SK-N-SH (cell line): Measurements from ENCODE around the gene APOBEC3H. TPM values are rescaled to one million over a fixed set of nuclear protein-coding genes. Genes with fewer than 3 reads are reported as not detected.

Experiments used
- CTCF ChIA-PET: fragments of 300-600, 350-600 bp; formaldehyde crosslinking; extraction: SDS; loops from one replicate; lab custom pipeline; 2021; lab: Yijun Ruan, JAX
- POLR2A ChIA-PET: fragments of 350-600 bp; sonication (Branson Sonifier 250); formaldehyde crosslinking; extraction: SDS; loops from one replicate; lab custom pipeline; 2020; ENCODE audit warnings: antibody characterized with exemption, inconsistent platforms; lab: Yijun Ruan, JAX
- DNase-seq: peaks from one replicate; pipeline ENCODE4 v3.0.0; 2012
- H2AFZ ChIP-seq: fragments of 200-600 bp; sonication (generic); 2 replicates; pipeline ENCODE4 v1.8.1; 2016; ENCODE audit warnings: antibody characterized with exemption, mild to moderate bottlenecking, low read depth
- H3F3A ChIP-seq: fragments of 200-600 bp; sonication (generic); replicated peaks from 2 replicates; pipeline ENCODE3; 2016; ENCODE audit warnings: antibody characterized with exemption, mild to moderate bottlenecking; ENCODE audit not compliant: insufficient read depth
- H3K27ac ChIP-seq, 2 experiments: fragments of 200-500 bp in 1 of 2; fragments of 200-600 bp in 1 of 2; sonication (Bioruptor generic) in 1 of 2; sonication (generic), shearing (Covaris generic) in 1 of 2; 2 replicates each; pipeline versions ENCODE4 v1.5.1 to v1.6.1; 2014 to 2016; ENCODE audit warnings: low read depth in 2 of 2, inconsistent platforms in 1 of 2, low read length in 1 of 2, mild to moderate bottlenecking in 1 of 2, mixed read lengths in 1 of 2
- H3K27me3 ChIP-seq: fragments of 200-600 bp; sonication (generic), shearing (Covaris generic); 2 replicates; pipeline ENCODE4 v1.6.1; 2016; ENCODE audit warnings: mixed run types; ENCODE audit not compliant: insufficient read depth
- H3K36me3 ChIP-seq, 2 experiments: fragments of 200-500 bp in 1 of 2; fragments of 200-600 bp in 1 of 2; sonication (Bioruptor generic) in 1 of 2; sonication (generic) in 1 of 2; replicated peaks in 1 of 2; 2 replicates each; pipeline versions ENCODE3 to v1.5.1; 2014 to 2016; ENCODE audit warnings: low read length in 1 of 2, mild to moderate bottlenecking in 1 of 2; ENCODE audit not compliant: insufficient read depth in 2 of 2, control insufficient read depth in 1 of 2
- H3K4me1 ChIP-seq, 2 experiments: fragments of 200-500 bp in 1 of 2; fragments of 200-600 bp in 1 of 2; sonication (Bioruptor generic) in 1 of 2; sonication (generic), shearing (Covaris generic) in 1 of 2; 2 replicates each; pipeline versions ENCODE4 v1.5.1 to v1.6.1; 2014 to 2016; ENCODE audit warnings: low read depth in 1 of 2, low read length in 1 of 2, mixed run types in 1 of 2; ENCODE audit not compliant: insufficient read depth in 2 of 2, control insufficient read depth in 1 of 2
- H3K4me2 ChIP-seq: fragments of 200-600 bp; sonication (generic), shearing (Covaris generic); 2 replicates; pipeline ENCODE4 v1.6.1; 2017; ENCODE audit warnings: mixed run types
- H3K4me3 ChIP-seq, 2 experiments: fragments of 200-500 bp in 1 of 2; fragments of 200-600 bp in 1 of 2; sonication (Bioruptor generic) in 1 of 2; sonication (generic), shearing (Covaris generic) in 1 of 2; 2 replicates each; pipeline versions ENCODE4 v1.5.1 to v1.8.1; 2014 to 2016; ENCODE audit warnings: low read depth in 2 of 2, inconsistent platforms in 1 of 2, low read length in 1 of 2, mild to moderate bottlenecking in 1 of 2, mixed read lengths in 1 of 2, moderate library complexity in 1 of 2
- H3K79me2 ChIP-seq: fragments of 200-600 bp; sonication (generic); 2 replicates; pipeline ENCODE4 v1.8.1; 2017; ENCODE audit warnings: mild to moderate bottlenecking; ENCODE audit not compliant: insufficient read depth
- H3K9ac ChIP-seq: fragments of 200-600 bp; sonication (generic); 2 replicates; pipeline ENCODE4 v1.6.1; 2017; ENCODE audit warnings: mixed run types
- H3K9me2 ChIP-seq: fragments of 200-600 bp; sonication (generic); 2 replicates; pipeline ENCODE4 v1.6.1; 2017; ENCODE audit warnings: mixed run types
- H3K9me3 ChIP-seq: fragments of 200-600 bp; sonication (generic); 2 replicates; pipeline ENCODE4 v1.6.1; 2017; ENCODE audit warnings: mixed run types, mild to moderate bottlenecking, moderate library complexity
- H4K20me1 ChIP-seq: fragments of 200-600 bp; sonication (generic); 2 replicates; pipeline ENCODE4 v1.6.1; 2017; ENCODE audit warnings: mild to moderate bottlenecking, mixed run types; ENCODE audit not compliant: insufficient read depth
- CHD2 ChIP-seq: fragments of 150-350 bp; IDR thresholded peaks from 2 replicates; pipeline ENCODE4 v1.6.1; 2018; ENCODE audit warnings: low read length; ENCODE audit not compliant: partially characterized antibody
- EZH2phosphoT487 ChIP-seq: fragments of 200-600 bp; sonication (generic); IDR thresholded peaks from 2 replicates; pipeline ENCODE4 v1.6.1; 2017; ENCODE audit warnings: low read depth, mixed run types, mild to moderate bottlenecking, antibody characterized with exemption, moderate library complexity, borderline replicate concordance
- JUND ChIP-seq: IDR thresholded peaks from 2 replicates; pipeline ENCODE4 v1.4.0; 2012
- NFIC ChIP-seq: IDR thresholded peaks from 2 replicates; pipeline ENCODE4 v1.4.0; 2012; ENCODE audit warnings: borderline replicate concordance
- RAD21 ChIP-seq: IDR thresholded peaks from 2 replicates; pipeline ENCODE4 v1.6.1; 2012; ENCODE audit warnings: mild to moderate bottlenecking, low read length
- RXRA ChIP-seq: IDR thresholded peaks from 2 replicates; pipeline ENCODE4 v1.4.0; 2012; ENCODE audit warnings: low read depth, mild to moderate bottlenecking, borderline replicate concordance
- SMC3 ChIP-seq: IDR thresholded peaks from 2 replicates; pipeline ENCODE4 v1.6.1; 2012; ENCODE audit warnings: low read depth, low read length, improper control_type of control experiment
- TEAD4 ChIP-seq: IDR thresholded peaks from 2 replicates; pipeline ENCODE4 v1.4.0; 2012; ENCODE audit warnings: mild to moderate bottlenecking, borderline replicate concordance; ENCODE audit not compliant: insufficient read depth
- WGBS: methylation state at CpG from one replicate; pipeline ENCODE4 v1.1.6; 2017; ENCODE audit warnings: low lambda C conversion rate; 5-methylcytosine and 5-hydroxymethylcytosine counted together
- polyA plus RNA-seq, 3 experiments: library from polyadenylated mRNA; depleted of rRNA; stranded (reverse); fragments of >200 nt; gene quantifications; 2 replicates each; pipeline ENCODE4 v1.2.3, GENCODE V29; 2012
- TF ChIP-seq, protein P1 (sequence below): IDR thresholded peaks from 2 replicates; pipeline ENCODE4 v1.4.0; 2012; ENCODE audit warnings: low read depth, borderline replicate concordance
- TF ChIP-seq, protein P2 (sequence below): fragments of 200-600 bp; sonication (generic); IDR thresholded peaks from 2 replicates; pipeline ENCODE4 v1.6.1; 2017; ENCODE audit warnings: antibody characterized with exemption, mild to moderate bottlenecking, moderate library complexity

The APOBEC3H gene
- polyA plus RNA-seq, 1 of the 3 experiments (the other 2 are of a cell fraction): 0.18 TPM

DNA sequence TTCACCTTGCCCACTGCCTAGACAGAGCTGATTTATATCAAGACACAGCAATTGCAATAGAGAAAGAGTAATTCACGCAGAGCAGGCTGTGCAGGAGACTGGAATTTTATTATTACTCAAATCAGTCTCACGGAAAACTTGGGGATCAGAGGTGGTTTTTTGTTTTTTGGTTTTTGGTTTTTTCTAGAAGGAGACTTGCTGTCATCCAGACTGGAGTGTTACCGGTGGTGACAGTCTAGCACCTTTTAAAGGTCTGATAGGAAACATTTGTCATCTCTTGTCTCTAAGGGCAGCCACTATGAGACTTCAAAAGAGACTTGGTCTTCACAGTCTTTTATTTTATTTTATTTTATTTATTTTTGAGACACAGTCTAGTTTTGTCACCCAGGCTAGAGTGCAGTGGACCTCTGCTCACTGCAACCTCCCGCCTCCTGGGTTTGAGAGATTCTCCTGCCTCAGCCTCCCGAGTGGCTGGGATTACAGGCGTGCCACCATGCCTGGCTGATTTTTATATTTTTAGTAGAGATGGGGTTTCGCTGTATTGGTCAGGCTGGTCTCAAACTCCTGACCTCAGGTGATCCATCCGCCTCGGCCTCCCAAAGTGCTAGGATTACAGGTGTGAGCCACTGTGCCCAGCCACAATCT, 19.1 kb downstream of the APOBEC3H start:
- Histone ChIP-seq H3K36me3 (no peaks in the 10 kb centered on the region), H3K4me2 (no peak overlapping the region), H3F3A (no peaks in the 10 kb centered on the region), H4K20me1 (no peaks in the 10 kb centered on the region), H3K9ac (no peak overlapping the region), H3K27ac (no peak overlapping the region), H2AFZ (no peak overlapping the region), H3K79me2 (no peaks in the 10 kb centered on the region), H3K27me3 (no peaks in the 10 kb centered on the region), H3K9me3 (no peaks in the 10 kb centered on the region), H3K9me2 (no peaks in the 10 kb centered on the region), H3K4me3 (no peak overlapping the region), H3K4me1 (peaks cover 0 to 3% of the 10 kb centered on the region in 2 experiments; a peak in 1 of 4 replicates)
- 60% methylated on average over 8 of the region's 9 CpGs for WGBS
- TF ChIP-seq TEAD4 (no peak), JUND (no peak), CHD2 (no peak), RXRA (no peak), EZH2phosphoT487 (no peak)
- TF ChIP-seq, protein P1, sequence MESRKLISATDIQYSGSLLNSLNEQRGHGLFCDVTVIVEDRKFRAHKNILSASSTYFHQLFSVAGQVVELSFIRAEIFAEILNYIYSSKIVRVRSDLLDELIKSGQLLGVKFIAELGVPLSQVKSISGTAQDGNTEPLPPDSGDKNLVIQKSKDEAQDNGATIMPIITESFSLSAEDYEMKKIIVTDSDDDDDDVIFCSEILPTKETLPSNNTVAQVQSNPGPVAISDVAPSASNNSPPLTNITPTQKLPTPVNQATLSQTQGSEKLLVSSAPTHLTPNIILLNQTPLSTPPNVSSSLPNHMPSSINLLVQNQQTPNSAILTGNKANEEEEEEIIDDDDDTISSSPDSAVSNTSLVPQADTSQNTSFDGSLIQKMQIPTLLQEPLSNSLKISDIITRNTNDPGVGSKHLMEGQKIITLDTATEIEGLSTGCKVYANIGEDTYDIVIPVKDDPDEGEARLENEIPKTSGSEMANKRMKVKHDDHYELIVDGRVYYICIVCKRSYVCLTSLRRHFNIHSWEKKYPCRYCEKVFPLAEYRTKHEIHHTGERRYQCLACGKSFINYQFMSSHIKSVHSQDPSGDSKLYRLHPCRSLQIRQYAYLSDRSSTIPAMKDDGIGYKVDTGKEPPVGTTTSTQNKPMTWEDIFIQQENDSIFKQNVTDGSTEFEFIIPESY: no peak
- CTCF ChIA-PET: interaction anchor here (1.3 kb wide), 1 partner anchor 247 kb away, joined by 8 read pairs; no protein-coding TSS in a partner anchor
- no peak for DNase-seq
- POLR2A ChIA-PET: no interaction called here

DNA sequence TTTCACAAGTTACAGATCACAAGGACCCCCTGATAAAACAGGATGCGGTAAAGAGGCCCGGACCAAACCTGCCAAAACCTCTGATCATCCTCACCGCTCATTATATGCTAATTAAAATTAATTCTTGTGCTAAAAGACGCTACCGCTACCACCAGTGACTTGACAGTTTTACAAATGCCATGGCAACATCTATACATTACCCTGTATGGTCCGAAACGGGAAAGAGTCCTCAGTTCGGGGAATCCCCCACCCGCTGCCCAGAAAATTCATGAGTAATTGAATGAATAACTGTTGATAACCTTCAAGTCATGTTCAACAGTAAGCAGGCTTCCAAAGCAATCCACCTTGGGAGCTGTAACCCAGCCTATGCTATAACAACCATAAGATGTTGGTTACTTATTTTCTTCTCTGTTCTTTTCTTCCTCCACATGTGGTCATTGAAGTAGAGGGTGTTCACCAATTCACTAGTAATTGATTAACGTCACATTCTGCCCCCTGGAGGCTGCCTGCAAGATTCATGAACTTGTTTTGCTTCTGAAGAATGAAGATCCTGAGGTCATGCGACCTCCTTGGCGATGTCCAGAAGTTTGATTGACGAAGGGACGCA, 20.6 kb downstream of the APOBEC3H start:
- no peaks in the 10 kb centered on the region for H3K9me3 ChIP-seq
- H3K4me3 ChIP-seq: no peak overlapping the region
- H2AFZ ChIP-seq: no peak overlapping the region
- TF ChIP-seq SMC3 (peak; percentile 27; the same call in 1 of the 2 replicates), RAD21 (0 out of 2 replicates have a peak, but pooled peaks have one; percentile 26), NFIC (no peak)
- TF ChIP-seq, protein P2, sequence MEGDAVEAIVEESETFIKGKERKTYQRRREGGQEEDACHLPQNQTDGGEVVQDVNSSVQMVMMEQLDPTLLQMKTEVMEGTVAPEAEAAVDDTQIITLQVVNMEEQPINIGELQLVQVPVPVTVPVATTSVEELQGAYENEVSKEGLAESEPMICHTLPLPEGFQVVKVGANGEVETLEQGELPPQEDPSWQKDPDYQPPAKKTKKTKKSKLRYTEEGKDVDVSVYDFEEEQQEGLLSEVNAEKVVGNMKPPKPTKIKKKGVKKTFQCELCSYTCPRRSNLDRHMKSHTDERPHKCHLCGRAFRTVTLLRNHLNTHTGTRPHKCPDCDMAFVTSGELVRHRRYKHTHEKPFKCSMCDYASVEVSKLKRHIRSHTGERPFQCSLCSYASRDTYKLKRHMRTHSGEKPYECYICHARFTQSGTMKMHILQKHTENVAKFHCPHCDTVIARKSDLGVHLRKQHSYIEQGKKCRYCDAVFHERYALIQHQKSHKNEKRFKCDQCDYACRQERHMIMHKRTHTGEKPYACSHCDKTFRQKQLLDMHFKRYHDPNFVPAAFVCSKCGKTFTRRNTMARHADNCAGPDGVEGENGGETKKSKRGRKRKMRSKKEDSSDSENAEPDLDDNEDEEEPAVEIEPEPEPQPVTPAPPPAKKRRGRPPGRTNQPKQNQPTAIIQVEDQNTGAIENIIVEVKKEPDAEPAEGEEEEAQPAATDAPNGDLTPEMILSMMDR: peak; percentile 39
- ChIA-PET CTCF (interaction anchor here (1.2 kb wide), 1 partner anchor 193 kb away, joined by 3 read pairs; no protein-coding TSS in a partner anchor), POLR2A (no interaction called here)
- H3K4me2 ChIP-seq: no peak overlapping the region
- no peaks in the 10 kb centered on the region for H3K79me2 ChIP-seq
- H3K27ac ChIP-seq: no peak overlapping the region
- no peaks in the 10 kb centered on the region for H3K9me2 ChIP-seq
- no peak overlapping the region for H3K9ac ChIP-seq
- no peaks in the 10 kb centered on the region for H3F3A ChIP-seq
- no peak for DNase-seq
- no peaks in the 10 kb centered on the region for H3K4me1 ChIP-seq
- no peaks in the 10 kb centered on the region for H3K27me3 ChIP-seq
- 77% methylated on average over 14 of the region's 14 CpGs for WGBS
- H3K36me3 ChIP-seq: no peaks in the 10 kb centered on the region
- H4K20me1 ChIP-seq: no peaks in the 10 kb centered on the region
